Left ventricle myocardium inferior (tissue), 1 donor: ENCODE measurements around the gene CCR5AS.

Experiments used
- DNase-seq: peaks from one replicate; pipeline ENCODE4 v3.0.0-alpha.2; 2020
- H3K27ac ChIP-seq: fragments of 200-600 bp; replicated peaks from 2 replicates; pipeline ENCODE4 v1.8.0; 2021
- H3K27me3 ChIP-seq: fragments of 200-600 bp; 2 replicates; pipeline ENCODE4 v1.8.0; 2021; ENCODE audit warnings: low read depth
- H3K36me3 ChIP-seq: fragments of 200-600 bp; 2 replicates; pipeline ENCODE4 v1.8.0; 2021
- H3K4me1 ChIP-seq: fragments of 200-600 bp; 2 replicates; pipeline ENCODE4 v1.8.0; 2021
- H3K4me3 ChIP-seq: fragments of 200-600 bp; 2 replicates; pipeline ENCODE4 v1.8.0; 2021; ENCODE audit warnings: mild to moderate bottlenecking, moderate library complexity
- H3K9me3 ChIP-seq: fragments of 200-600 bp; replicated peaks from 2 replicates; pipeline ENCODE4 v1.8.0; 2021
- CTCF ChIP-seq: fragments of 200-600 bp; IDR thresholded peaks from 2 replicates; pipeline ENCODE4 v1.8.0; 2021; ENCODE audit warnings: antibody characterized with exemption, mild to moderate bottlenecking, borderline replicate concordance
- intact Hi-C: fragments of 100-400 bp; cut with micrococcal nuclease; formaldehyde crosslinking; loops from one replicate; pipeline ENCODE4 v1.11.0; 2022
- donor health status: DM: no; HTN: yes; CAD: no; lungs with severe emphysema.

The CCR5AS gene

GRCh38 chr3:46383951-46384330 lies 22.9 kb downstream of the CCR5AS start:
- Histone ChIP-seq H3K27ac (no peak overlapping the region), H3K9me3 (no peaks in the 10 kb centered on the region), H3K4me3 (no peak overlapping the region), H3K4me1 (peaks cover 19% of the 10 kb centered on the region), H3K27me3 (no peaks in the 10 kb centered on the region), H3K36me3 (no peaks in the 10 kb centered on the region)
- TF ChIP-seq CTCF, result no peak
- intact Hi-C loops, result no loop called here
- no peak for DNase-seq

- TF ChIP-seq CTCF, result no peak
- intact Hi-C loops, result no loop called here
- Histone ChIP-seq H3K4me3 (no peak overlapping the region), H3K4me1 (peaks cover 19% of the 10 kb centered on the region), H3K27ac (no peak overlapping the region), H3K9me3 (no peaks in the 10 kb centered on the region), H3K27me3 (no peaks in the 10 kb centered on the region), H3K36me3 (no peaks in the 10 kb centered on the region)
- DNase-seq, result no peak
Observed at GRCh38 chr3:46383211-46383950, 23.5 kb downstream of the CCR5AS start.

GRCh38 chr3:46381625-46382024 lies 25.2 kb downstream of the CCR5AS start:
- Histone ChIP-seq H3K27me3 (no peaks in the 10 kb centered on the region), H3K36me3 (no peaks in the 10 kb centered on the region), H3K9me3 (no peaks in the 10 kb centered on the region), H3K4me1 (peaks cover 19% of the 10 kb centered on the region), H3K4me3 (no peak overlapping the region), H3K27ac (no peak overlapping the region)
- DNase-seq, result no peak
- intact Hi-C loops, result no loop called here
- TF ChIP-seq CTCF, result no peak

GRCh38 chr3:46380471-46381221 lies 26.2 kb downstream of the CCR5AS start:
- intact Hi-C loops, result no loop called here
- H3K27ac ChIP-seq, result no peak overlapping the region
- no peaks in the 10 kb centered on the region for H3K36me3 ChIP-seq
- DNase-seq, result no peak
- no peaks in the 10 kb centered on the region for H3K27me3 ChIP-seq
- H3K4me1 ChIP-seq, result peaks cover 19% of the 10 kb centered on the region
- TF ChIP-seq CTCF, result no peak
- H3K4me3 ChIP-seq, result no peak overlapping the region
- H3K9me3 ChIP-seq, result no peaks in the 10 kb centered on the region

- Histone ChIP-seq H3K36me3 (no peaks in the 10 kb centered on the region), H3K4me1 (peaks cover 19% of the 10 kb centered on the region), H3K9me3 (no peaks in the 10 kb centered on the region), H3K27me3 (peaks cover 14% of the 10 kb centered on the region), H3K4me3 (no peak overlapping the region), H3K27ac (no peak overlapping the region)
- peak; percentile 70 for TF ChIP-seq CTCF
- DNase-seq, result peak; percentile 46
- intact Hi-C loops, result no loop called here
Observed at GRCh38 chr3:46378426-46378942, 28.4 kb downstream of the CCR5AS start.
